HG02973 (cell line): Measurements from ENCODE around the gene TENT5D.
"Not testable (repeated sequence)": the region's sequence is repeated elsewhere in the genome, so short reads cannot be mapped to it uniquely, and the experiment has no call there.

Source experiments
- ATAC-seq: cut with Tn5 transposase; IDR thresholded peaks from one replicate; pipeline ENCODE4 v1.9.1; 2021; ENCODE audit warnings: moderate library complexity; ENCODE audit not compliant: unreplicated experiment

Gene TENT5D

DNA sequence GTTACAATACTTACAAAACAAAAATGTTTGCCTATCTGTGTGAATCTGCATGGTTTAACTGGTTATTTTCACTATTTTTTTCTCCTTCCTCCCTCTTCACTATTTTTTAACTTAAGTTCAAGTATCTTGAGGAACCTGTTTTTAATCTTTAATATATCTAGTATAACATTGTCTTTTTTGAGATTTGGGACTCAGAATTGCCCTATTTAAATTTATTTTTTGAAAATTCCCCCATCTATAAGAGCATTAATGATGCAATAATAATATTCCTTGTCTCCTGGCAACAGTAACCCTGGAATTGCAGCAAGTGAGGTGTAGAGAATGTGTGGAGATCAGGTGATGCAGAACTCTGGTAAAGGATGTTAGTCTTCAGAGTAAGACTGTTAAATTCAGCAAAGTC, at the start of gene TENT5D:
TSS of gene TENT5D (plus strand) at position 301 of the 400 bp plus-strand sequence. CDS start 22,093 bp downstream, outside the sequence.
- ATAC-seq: no peak

DNA sequence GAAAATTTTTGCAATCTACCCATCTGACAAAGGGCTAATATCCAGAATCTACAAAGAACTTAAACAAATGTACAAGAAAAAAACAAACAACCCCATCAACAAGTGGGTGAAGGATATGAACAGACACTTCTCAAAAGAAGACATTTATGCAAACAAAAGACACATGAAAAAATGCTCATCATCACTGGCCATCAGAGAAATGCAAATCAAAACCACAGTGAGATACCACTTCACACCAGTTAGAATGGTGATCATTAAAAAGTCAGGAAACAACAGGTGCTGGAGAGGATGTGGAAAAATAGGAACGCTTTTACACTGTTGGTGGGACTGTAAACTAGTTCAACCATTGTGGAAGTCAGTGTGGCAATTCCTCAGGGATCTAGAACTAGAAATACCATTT, 34.6 kb upstream of the TENT5D start:
- ATAC-seq: not testable (repeated sequence)

DNA sequence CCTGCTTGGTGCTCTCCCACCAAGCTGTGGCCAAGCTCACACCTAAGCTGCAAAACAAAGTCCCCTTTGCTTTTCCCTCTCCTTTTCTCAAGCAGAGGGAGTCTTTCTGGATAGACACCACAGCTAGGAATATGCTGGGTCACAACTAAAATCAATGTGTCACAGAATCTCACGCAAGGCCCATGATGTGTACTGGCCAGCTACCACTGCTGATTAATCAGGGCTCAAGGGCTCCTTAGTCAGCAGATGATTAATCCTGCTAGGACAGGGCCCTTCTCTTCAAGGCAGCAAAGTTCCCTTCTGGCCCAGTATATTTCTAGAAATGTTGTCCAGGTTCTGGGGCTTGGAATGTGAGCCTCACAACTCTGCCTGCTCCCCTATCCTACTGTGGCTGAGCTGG, 32.0 kb upstream of the TENT5D start:
- ATAC-seq: no peak

DNA sequence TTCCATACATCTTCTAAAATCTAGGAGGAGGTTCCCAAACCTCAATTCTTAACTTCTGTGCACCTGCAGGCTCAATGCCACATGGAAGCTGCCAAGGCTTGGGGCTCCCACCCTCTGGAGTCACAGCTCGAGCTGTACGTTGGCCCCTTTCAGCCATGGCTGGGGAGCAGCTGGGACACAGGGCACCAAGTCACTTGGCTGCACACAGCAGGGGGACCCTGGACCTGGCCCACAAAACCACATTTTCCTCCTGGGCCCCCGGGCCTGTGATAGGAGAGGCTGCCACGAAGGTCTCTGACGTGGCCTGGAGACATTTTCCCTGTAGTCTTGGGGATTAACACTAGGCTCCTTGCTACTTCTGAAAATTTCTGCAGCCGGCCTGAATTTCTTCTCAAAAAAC, 8.2 kb upstream of the TENT5D start:
- no peak for ATAC-seq

DNA sequence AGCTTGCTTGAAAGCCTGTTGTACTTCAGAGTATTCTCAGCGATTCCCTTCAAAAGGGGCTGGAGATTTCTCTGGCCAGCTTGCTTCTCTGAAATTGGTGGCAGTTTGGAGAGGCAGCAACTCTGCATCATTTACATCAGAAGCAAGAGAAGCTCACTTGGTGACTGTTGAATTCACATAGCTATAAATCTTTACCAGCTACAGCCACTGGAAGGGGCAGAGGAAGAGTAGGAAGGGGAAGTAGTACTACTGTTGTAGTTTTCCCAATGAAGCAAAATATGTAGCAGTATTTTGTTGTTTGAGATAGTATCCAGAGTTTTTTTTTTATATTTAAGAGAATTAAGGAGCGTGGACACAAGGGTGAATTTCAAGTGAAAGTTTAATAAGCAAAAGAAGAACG, 2.8 kb downstream of the TENT5D start:
- no peak for ATAC-seq

DNA sequence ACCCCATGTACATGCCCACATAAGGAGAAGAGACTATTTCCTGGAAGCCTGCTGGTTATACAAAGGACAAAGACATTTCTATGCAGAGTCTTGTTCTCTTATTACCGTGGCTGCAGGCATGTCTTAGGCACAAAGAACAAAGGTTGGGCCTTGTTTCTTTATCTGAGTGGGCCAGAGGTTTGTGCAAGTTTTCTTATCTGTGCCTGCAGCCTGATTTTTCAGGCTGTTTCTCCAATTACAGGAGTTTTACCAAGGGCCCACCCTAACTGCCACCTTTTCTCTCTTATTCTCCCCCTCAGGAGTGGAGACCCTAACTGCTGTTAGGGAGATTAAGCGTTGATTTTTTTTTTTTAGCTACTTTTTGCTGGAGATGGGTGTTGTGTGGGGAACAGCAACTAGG, 3.5 kb downstream of the TENT5D start:
- ATAC-seq: no peak

DNA sequence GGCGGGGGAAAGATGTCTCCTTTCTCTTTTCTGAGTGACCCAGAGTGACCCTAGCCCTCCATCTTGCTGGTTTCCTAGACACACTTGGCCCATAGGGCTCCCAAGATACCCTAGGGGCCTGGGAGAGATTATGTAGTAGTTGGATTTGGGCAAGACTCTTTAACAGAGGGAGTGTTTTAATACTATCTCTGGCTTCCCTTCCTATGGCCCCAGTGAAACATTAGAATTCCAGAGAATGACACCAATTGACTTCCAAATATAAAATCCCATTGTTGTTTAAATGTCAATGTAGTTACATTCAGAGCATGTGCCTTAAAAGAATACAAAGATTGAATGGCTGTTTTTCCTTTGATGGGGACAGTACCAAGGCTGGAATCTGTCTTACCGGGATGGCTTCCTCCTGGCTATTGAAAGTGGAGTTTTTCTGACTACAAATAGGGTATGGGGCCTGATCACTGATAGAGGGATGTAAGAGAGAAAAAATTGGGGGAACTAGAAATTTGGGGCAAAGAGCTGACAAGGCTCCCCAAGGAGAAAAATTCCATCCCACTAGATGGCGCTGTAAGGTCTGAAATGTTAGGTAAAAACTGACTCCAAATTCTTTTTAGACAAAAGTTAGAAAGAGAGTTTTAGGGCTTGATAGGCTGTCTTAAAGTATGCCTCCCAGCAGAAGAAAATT, 10.7 kb downstream of the TENT5D start:
- ATAC-seq: no peak

DNA sequence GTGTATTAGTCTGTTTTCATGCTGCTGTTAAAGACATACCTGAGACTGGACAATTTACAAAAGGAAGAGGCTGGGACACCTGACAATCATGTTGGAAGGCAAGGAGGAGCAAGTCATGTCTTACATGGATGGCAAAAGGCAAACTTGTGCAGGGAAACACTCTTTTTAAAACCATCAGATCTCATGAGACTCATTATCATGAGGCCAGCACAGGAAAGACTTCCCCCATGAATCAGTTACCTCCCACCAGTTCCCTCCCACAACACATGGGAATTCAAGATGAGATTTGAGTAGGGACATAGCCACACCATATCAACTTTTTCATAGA, 11.2 kb downstream of the TENT5D start:
- ATAC-seq: no peak

DNA sequence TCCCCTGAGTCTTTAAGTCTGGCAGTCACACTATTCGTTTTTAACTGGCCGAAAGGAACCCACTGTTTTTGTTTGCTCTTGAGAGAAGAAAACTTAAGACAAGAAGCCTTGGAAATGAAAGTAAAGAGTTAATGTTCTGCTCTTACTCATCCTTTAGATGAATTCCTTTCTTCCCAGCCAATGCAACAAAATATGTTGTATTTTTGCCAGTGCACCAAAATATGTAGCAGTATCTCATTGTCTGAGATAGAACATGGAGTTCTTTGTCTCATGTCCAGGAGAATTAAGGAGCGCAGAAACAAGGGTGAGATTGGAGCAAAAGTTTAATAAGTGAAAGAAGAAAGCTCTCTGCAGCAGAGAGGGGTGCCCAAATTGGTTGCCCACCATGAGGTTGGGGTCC, 12.2 kb downstream of the TENT5D start:
- no peak for ATAC-seq

DNA sequence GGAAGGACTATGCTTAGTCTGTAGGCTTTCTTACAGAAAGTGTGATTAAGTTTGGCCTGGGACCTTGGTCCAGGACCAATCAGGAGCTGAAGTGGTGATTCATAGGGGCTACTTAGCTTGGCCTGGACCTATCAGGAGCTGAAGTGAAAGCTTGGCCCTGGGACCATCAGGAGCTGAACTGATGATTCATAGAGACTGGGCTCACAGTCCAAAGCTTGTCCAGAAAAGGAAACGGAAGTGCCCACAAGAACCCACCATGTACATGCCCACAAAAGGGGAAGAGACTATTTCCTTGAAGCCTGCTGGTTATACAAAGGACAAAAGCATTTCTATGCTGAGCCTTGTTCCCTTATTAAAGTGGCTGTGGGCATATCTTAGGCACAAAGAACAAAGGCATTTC, 12.6 kb downstream of the TENT5D start:
- ATAC-seq: no peak

DNA sequence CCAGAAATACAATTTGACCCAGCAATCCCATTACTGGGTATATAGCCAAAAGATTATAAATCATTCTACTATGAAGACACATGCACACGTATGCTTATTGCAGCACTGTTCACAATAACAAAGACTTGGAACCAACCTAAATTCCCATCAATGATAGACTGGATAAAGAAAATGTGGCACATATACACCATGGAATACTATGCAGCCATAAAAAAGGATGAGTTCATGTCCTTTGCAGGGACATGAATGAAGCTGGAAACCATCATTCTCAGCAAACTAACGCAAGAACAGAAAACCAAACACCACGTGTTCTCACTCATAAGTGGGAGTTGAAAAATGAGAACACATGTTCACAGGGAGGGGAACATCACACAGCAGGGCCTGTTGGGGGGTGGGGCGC, 47.9 kb downstream of the TENT5D start:
- ATAC-seq: not testable (repeated sequence)

DNA sequence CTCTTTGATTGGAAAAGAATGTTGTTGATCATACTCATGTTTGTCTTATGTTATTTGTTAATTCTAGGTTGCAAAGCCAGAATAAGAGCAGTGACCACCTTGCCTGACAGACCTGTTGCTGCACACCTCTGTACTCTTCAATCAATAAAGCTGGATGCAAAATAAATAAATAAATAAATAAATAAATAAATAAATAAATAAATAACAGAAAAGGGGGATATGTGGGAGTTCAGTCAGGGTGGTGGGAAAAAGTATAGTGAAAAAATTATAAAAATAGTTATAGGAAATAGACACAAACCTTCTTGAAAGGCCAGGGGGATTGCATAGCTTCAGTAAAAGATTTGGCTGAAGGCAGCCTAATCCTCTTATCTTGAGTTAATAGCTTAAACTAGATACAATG, 51.3 kb downstream of the TENT5D start:
- ATAC-seq: no peak

DNA sequence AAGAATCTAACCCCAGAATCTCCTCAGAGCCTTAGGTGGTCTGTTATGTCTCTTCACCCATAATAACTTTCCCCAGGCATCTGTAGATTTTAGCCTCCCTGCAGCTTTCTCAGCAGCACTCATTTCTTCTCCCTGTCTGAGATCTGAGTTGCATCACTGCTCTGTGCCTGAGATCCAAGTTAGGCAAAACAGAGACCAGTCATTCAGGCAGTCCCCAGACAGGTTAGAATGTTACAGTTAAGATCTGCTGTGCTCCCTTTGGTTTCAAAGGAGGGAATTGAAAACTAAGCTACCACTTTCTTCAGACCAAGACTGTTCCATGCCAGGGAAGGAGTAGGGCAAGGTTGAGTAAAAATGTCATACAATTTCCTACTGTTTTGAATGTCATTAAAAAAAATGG, 65.3 kb downstream of the TENT5D start:
- no peak for ATAC-seq

DNA sequence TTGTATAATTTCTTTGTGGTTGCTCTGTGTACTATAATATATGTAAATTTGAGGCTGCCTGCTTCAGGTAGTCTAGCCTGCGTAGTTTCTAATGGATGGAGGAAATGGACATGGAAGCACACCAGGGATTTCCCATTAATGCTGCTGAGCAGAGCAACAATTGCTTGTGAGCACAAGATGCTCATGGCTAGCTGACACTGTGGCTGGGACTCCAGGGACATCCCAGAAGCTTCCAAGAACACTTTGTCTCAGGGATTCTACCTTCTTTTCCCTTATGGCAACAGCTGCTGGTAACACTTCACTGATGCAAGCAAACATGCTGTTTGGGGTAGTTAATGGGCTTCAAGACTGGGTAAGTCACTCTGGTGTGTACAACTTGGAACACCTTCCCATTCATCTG, 66.1 kb downstream of the TENT5D start:
- no peak for ATAC-seq

DNA sequence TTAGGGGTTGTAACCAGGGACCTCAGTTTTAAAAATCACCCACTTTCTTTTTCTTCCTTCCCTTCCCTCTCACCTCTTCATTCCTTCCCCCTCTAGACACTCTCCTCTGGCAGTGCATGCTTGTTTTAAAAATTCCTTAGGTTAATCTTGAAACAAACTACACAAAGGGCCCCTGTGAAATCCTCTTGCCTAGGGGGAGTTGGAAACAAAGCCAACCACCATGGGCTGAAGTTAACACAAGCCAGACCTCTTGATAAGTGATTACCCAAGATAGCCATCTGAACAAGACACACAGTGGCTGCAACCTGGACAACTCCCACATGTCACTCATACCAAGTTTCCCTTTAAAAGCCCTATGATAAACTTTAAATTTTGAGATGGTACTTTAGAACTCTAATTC, 68.9 kb downstream of the TENT5D start:
- no peak for ATAC-seq
